GM19468 (cell line): Measurements from ENCODE around the gene ZBTB39.
A peak's percentile ranks its signal among the peaks of the same experiment; 100 is the strongest.
"Not testable (repeated sequence)": the region's sequence is repeated elsewhere in the genome, so short reads cannot be mapped to it uniquely, and the experiment has no call there.

Source experiments
- ATAC-seq: cut with Tn5 transposase; IDR thresholded peaks from one replicate; pipeline ENCODE4 v1.9.1; 2021; ENCODE audit warnings: mild to moderate bottlenecking, moderate library complexity, moderate number of reproducible peaks; ENCODE audit not compliant: unreplicated experiment; ENCODE audit errors: extremely low read depth

ZBTB39 gene, protein sequence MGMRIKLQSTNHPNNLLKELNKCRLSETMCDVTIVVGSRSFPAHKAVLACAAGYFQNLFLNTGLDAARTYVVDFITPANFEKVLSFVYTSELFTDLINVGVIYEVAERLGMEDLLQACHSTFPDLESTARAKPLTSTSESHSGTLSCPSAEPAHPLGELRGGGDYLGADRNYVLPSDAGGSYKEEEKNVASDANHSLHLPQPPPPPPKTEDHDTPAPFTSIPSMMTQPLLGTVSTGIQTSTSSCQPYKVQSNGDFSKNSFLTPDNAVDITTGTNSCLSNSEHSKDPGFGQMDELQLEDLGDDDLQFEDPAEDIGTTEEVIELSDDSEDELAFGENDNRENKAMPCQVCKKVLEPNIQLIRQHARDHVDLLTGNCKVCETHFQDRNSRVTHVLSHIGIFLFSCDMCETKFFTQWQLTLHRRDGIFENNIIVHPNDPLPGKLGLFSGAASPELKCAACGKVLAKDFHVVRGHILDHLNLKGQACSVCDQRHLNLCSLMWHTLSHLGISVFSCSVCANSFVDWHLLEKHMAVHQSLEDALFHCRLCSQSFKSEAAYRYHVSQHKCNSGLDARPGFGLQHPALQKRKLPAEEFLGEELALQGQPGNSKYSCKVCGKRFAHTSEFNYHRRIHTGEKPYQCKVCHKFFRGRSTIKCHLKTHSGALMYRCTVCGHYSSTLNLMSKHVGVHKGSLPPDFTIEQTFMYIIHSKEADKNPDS

DNA sequence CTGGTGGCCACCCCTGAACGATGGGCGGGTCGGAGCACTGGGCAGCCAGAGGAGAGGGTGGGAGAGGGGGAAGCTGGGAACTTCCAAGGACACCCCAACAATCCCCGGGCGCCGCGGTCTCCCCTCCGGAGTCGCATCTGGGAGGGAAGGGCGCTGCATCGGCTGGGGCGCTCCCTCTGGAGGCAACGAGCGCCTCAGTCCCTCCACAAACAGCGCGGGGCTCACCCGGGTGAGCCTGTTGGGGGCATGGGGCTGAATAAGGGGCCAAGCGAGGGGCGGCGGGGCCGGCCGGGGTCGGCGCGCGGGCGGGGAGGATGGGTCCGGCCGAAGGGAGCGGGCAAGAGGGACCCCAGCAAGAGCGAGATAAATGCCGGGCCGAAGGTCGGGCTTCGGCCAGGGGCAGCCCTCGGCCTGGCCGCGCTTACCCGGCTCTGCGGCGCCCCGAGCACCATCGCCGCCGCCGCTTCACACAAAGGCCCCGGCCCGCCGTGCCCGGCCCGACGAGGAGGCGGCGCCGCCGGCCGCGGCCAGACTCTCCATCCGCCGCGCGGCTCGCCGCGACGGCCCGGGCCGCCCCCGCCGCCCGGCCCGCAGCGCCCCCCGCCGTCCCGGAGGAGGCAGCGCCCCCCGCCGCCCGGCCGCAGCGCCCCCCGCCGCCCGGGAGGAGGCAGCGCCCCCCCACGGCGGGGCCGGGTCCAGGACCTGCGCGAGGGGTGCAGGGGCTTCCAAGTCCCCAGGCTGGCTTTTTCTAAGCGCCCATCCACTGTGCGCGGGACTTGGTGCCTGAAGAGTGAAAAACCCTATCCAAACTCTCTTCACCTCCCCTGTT lies at the start of gene ZBTB39:
TSS of gene ZBTB39 (minus strand) at position 567 of the 829 bp plus-strand sequence. CDS start 1,629 bp downstream, outside the sequence.
- peak; percentile 45 for ATAC-seq

DNA sequence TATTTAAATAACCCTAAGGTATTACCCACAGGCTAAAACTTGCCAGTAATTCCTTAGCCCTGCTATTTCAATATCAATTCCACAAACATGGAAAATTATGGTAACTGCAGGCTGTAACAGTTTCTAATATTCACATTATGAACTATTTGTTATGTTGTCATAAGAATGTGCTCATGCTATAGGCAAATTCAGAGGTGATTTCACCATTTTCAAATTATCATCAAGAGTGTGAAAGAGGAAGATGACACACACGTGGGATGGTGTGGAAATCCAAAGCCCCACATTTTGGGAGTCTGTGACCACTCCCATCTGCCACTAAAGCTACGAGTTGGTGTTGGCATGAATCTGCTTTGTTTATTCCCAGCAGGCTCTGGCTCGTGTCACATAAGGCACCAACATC lies 49.5 kb upstream of the ZBTB39 start:
- ATAC-seq = no peak

DNA sequence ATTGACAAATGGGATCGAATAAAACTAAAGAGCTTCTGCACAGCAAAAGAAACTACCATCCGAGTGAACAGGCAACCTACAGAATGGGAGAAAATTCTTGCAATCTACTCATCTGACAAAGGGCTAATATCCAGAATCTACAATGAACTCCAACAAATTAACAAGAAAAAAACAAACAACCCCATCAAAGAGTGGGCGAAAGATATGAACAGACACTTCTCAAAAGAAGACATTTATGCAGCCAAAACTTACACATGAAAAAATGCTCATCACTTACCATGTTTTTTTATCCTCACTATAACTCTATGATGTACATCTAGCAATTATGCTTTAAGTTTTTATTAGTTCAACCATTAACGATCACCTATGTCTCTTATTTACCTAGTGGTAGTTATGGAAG lies 47.6 kb upstream of the ZBTB39 start:
- not testable (repeated sequence) for ATAC-seq

DNA sequence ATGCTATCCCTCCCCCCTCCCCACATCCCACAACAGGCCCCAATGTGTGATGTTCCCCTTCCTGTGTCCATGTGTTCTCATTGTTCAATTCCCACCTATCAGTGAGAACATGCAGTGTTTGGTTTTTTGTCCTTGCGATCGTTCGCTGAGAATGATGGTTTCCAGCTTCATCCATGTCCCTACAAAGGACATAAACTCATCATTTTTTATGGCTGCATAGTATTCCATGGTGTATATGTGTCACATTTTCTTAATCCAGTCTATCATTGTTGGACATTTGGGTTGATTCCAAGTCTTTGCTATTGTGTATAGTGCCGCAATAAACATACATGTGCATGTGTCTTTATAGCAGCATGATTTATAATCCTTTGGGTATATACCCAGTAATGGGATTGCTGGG lies 46.8 kb upstream of the ZBTB39 start:
- ATAC-seq = not testable (repeated sequence)

DNA sequence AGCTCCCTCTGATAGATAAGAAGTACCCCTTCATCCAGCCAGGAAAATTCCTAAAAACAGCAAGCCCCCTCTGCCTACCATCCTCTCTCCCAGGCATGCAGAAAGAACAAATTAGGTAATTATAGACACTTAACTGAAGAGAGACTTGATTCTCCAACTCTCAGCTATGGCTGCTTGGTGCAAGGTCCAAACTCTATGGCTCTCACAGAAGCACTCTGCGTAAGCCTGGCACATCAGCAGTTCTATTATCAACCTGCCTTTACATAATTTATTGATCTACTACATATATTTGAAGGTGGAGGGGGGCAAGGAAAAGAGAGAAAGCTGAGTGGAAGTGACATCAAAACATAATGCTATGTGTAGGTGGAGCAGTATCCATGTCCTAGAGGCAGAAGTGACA lies 44.7 kb upstream of the ZBTB39 start:
- ATAC-seq = no peak

DNA sequence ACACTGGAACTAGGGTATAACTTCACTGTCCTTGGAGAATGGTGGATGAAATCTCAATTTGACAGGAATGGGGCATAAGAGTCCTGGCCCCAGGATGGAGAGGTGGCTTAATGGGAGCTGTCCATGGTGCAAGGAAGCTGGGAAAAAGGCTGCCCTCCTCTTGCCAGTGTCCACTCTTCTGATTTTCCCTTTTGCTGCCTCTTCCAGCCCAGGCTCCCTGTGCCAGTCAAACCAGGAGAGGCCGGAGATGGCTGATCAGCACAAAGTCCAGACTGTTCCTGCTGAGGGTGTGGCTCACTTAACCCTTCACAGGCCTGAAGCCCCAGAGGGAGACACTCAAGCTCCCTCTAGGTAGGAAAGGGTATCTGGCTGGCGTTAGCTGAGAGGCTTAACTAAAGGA lies 43.5 kb upstream of the ZBTB39 start, which contains the start of gene MYO1A:
TSS of gene MYO1A (minus strand) at position 240 of the 400 bp plus-strand sequence. CDS start 1,806 bp downstream, outside the sequence.
- no peak for ATAC-seq

DNA sequence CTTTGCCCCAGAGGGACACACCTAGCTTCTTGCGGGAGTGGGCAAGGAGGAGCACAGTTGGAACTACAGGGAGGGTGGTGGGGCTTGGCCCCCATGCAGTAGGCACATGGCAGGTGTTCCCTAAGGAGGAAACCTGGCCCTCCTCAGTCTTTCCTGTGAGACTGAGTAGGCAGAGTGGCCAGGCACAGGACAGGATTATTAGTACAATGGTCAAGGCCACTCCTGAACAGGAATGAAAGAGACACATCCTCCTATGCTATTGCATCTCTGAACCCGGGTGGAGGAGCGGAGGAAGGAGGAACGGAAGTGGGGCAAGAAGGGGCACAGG lies 42.7 kb upstream of the ZBTB39 start:
- no peak for ATAC-seq

DNA sequence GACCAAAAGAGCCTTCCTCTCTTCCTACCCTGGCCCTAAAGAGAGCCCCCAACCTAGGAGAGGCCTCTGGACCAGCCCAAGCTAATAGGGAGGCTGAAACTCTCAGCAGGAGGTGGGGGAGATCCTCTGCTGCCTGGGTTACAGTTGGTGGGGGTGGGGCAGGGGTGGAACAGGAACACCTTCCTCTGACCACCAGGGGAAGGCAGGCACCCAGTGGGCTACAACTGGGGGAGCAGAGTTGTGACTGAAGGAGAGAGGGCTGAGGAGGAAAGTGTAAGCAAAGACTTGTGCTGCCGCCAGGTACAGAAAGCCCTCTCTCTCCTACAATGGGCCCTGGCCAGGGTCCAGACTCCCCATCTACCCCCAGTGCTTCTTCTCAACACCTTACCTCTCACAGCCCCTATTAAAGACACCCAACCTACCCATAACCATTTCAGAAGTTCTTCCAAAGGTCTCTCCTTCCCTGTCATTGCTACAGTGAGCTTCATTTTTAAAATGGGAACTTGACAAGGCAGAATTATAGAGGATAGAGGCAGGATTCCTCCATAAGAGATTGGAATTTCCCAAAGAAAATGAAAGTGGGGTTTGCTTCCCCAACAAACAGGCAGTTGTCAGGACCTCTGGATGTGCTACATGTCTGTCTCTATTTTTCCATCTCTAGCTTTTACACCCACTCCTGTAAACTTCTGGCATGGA lies 42.2 kb upstream of the ZBTB39 start:
- no peak for ATAC-seq

DNA sequence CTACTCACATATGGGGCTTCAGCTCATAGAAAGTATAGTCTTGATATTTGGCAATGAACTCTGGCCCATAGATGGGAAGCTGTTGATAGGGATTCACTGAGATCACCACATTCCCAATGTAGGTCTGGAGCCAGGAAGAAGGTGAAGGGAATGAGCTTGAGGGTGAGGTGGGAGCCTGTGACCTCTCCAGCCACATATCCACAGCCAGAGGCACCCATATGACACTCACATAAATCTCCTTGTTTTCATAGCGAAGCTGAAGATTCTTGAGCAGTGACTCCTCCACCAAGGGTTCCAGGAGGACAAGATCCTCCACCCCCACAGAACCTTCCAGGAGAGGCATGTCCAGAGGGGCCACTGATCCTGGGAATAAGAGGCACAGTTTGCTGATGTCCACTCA lies 41.6 kb upstream of the ZBTB39 start:
- no peak for ATAC-seq

DNA sequence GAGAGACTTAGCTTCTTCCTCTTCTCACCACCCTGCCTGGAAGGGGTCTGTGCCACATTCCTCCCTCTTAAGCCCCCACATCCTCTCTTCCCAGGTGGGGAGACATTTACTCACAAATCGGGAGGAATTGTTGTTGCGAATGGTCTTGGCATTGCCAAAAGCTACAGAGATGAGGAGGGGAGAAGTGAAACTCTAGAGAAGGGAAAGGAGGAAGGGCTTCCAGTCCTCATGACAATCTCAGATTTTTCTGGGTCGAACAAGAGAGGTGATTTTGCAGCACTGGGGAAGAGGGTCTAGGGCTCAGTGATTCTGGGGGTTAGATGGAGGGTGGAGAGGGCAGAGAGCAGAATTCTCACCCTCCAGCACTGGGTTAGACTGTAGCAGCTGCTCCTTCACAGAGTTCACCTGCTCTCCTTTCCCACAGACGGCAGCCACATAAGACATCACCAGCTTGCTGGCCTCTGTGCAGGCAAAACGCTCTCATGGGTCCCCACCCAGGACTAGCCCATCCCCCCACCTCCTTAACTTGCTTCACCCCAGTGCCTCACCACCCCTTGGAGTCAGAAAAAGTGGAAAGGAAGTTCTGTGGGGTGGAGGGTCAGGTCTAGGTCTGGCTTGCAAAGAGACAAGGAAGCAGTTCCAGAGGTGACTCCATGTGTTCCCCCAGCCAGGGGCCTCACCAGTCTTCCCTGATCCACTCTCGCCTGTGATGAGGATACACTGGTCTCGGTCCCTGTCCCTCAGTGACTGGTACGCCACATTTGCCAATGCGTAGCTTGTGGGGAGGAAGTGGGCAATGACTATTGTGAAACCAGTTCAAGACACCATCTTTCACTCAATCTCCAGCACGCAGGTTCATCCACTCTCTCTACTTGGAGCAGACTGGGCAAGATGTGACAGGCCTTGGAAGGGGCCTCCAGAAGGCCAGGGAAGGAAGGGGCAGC lies 40.9 kb upstream of the ZBTB39 start:
- no peak for ATAC-seq

DNA sequence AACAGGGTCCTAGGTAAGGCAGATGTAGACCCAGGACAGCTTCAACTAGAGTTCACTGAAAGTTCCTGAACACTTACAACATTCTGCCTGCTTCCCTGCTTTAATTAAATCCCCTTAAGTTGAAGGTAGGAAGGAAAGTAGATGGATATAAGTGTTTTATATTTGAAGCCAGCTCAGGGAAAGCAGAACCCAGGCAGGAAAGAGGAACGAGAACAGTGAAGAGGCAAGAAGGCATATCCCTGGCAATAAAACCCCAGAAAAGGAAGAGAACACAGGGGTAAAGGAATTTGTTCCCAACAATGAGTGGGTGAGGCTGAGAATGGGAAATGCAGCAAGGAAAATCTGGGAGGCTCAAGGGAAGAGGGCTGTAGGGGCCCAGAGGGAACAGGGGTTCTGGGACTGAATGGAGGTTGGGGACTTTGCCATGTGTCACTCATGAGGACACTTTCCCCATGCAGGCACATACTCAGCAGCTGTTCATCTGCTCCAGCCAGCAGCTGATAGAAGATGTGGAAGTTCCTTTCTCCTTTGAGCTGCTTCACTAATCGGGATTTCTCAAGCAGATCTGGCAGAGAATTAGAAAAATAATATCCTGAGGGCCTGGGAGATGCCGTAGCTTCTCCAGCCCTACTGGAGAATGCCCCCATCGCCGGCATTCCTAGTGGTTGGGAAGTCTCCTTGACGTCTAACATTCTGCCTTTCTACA lies 39.9 kb upstream of the ZBTB39 start:
- no peak for ATAC-seq

DNA sequence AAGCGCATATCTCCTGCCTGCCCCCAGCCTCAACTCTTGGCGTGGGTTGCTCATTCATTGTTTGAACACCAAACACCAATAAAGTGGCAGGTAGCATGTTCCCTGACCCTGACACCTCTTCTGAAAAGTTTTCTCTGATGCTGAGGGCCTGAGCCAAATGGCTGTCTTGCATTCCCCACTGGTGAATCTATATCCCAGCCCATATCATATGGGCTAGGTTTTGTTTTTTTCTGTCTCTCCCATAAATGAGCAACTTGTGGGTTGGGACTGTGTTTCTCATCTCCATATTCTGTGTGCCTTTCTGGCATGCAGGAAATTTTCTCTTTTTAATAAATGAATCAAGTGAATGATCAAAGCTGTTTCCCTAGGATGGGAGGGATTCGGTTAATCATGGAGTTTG lies 38.5 kb upstream of the ZBTB39 start:
- no peak for ATAC-seq

DNA sequence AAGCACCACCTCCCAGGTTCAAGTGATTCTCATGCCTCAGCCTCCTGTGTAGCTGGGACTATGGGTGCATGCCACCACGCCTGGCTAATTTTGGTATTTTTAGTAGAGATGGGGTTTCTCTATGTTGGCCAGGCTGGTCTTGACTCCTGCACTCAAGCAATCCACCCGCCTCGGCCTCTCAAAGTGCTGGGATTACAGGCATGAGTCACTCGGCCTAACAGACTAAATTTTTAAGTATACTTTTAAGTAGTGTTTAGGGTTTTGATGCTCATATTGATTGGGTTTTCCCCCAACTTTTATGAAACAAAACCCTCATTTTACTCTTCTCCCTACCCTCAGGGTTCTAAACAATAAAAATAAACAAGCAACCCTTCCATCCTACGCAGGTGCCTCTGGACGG lies 38.1 kb upstream of the ZBTB39 start:
- ATAC-seq = no peak

DNA sequence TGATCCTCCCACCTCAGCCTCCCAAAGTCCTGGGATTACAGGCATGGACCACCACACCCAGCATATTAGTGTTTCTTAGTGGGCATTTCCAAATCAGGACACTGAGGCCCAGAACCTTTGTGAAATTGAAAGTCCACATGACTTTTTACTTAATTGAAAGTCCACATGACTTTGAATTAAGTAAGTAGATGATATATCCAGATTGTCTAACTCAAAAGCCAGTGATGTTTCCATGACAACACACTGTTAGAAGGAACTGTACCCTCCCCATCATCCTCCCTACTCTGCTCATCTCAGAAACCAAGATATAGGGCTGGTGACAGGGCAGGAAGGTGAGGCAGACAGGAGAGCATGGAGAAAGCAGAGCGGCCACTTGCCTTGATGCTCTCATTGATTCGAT lies 36.3 kb upstream of the ZBTB39 start:
- ATAC-seq = no peak

DNA sequence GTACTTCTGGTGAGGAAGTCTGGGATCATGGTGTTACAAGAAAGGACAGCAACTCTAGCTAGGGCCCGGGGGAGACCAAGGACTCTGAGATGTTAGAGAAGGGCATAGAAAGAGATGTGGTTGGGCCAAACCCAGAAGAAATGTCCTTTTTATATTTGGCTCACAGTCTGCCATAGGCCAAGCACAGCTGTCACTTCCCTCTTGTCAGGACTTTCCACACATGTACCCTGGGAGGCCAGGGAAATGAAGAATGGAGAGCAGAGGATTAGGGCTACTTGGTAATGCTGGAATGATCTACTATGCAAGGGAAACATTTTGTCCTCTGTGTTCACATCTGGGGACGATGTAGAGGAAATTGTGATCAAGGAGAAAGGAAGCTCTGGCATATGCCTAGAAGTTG lies 34.4 kb upstream of the ZBTB39 start:
- ATAC-seq = no peak

DNA sequence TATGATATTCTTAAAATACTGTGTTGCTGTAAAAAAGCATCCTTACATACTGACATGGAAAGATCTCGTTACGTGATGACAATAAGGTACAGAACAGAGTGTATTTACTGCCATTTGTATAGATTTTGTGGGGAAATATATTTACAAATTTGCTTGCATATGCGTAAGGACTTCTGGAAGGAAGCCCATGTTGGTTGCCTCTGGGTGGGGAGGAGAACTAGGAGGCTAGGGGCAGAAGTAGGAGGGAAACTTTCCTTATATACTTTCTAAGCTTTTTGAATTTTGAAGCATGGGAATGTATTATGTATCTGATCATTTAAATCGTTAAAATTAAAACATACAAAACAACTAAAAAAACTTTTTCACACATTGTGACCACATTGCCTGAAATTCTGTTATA lies 33.9 kb upstream of the ZBTB39 start:
- no peak for ATAC-seq

DNA sequence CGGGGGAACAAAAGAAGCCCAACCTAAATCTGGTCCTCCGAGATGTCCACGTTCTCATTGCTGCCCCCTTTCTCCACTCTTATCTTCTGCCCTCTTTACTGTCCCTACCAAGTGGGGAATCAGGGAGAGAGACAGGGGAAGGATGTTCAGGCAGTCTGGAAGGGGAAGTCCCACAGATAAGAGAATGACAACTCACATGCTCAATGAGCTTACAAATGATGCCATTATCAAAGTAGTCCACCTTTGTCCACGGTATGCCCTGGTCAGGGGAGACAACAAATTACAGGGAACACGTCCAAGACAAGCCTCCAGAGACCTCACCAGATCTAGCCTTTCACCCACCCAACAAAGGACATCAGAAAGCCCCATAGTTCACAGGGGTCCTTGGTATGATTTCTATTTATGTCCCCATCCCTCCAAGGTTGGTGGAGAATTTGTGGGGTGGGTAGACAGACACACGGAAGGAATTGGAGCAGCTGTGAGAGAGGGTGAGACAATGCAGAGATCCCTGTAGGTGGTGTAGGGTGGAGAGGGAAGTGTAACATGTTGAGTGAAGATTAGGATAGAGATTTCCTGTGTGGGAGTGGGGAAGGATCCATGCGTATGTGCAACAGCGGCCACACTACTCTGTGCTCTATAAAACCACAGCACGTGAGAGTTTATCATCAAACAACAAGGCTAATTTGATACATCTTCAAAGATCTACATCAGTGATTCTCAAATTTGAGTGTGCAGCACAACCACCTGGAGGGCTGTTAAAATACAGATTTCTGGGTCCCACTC lies 32.9 kb upstream of the ZBTB39 start:
- ATAC-seq = no peak

DNA sequence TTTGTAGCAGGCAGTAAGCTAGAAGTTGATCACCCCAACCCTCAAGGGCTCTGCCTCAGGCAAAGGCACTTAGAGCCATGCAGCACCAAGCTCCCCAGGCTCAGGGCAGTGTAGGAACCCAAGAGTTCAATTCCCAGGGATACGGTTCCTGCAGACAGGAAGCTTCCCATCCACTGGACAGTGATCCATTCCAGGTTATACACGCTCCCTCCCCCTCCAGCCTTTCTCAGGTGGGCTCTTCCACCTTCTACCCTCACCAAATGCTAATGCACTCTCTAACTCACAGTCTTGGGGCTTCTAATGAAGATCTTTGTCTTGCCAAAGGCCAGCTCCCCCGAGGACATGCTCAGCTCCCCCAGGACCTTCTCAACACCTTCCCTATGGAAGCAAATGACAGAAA lies 30.9 kb upstream of the ZBTB39 start:
- no peak for ATAC-seq
